HG03469 (cell line): ENCODE results near the gene PHLPP2.

Experiments
- ATAC-seq: cut with Tn5 transposase; IDR thresholded peaks from one replicate; pipeline ENCODE4 v1.9.1; 2021; ENCODE audit warnings: mild to moderate bottlenecking, moderate library complexity, moderate number of reproducible peaks; ENCODE audit not compliant: unreplicated experiment

The PHLPP2 gene

DNA sequence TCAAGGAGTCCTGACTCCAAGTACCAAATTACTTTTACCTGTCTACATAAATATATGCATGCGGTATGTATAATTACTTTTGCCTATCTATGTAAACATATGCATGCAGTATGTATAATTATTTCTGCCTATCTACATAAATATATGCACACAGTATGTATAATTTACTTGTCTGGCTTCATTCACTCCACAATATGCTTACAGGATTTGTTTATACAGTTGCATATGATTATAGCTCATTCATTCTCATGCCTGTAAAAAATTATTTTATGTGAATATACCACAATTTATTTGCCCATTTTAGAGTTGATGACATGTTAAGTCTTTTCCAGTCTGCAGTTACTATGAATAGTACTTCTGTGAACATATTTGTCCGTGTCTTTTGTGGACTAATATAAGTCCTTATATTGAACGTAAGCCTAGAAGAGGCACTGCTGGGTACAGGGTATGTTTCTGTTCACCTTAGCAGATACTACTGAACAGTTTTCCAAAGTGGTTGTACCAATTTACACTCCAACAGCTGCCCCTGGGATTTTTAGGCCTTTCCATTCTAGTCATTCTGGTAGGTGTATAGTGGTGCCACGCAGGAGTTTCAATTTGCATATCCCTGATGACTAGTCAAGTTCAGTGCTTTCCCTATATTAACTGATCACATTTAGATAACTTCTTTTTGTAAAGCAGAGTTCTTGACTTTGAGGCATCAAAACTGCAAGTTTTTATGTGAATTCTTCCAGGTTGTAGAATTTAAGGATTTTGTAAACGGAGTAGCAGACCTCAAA, 51.5 kb downstream of the PHLPP2 start:
- ATAC-seq: no peak

DNA sequence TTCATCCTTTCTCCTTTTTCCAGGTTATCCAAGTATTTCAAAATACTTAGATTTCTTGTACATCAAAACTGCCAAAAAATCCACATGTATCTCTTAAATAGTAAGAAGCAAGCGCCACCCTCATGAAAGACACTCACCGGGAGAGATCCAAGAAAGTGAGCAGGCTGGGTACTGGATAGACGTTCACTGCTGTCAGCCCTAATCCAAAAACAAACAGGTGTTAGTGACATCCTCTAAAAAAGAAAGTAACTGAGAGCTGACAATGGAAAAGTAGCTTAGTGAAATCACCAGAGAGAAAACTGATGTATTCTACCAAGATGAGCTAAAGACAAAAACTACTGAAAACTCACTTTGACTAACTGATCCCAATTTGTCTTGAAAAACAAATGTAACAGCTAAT, 52.4 kb downstream of the PHLPP2 start:
- ATAC-seq: no peak

DNA sequence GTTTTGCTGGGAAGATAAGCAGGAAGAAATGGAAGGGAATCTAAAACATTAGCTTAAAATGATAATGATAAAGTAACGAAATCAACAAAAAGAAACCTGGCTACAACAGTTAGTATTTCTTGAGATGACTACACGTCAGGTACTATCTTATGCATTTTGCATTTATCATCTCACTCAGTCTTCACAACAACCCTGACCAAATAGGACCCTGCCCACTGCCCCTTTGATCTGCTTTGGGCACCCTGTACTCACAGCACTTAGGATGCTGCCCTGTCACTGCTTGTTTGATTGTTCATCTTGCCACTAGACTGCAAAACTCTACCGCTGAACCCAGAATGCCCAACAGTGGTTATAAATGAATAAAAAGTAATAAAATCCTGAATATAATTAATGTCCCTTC, 53.3 kb downstream of the PHLPP2 start:
- ATAC-seq: no peak

DNA sequence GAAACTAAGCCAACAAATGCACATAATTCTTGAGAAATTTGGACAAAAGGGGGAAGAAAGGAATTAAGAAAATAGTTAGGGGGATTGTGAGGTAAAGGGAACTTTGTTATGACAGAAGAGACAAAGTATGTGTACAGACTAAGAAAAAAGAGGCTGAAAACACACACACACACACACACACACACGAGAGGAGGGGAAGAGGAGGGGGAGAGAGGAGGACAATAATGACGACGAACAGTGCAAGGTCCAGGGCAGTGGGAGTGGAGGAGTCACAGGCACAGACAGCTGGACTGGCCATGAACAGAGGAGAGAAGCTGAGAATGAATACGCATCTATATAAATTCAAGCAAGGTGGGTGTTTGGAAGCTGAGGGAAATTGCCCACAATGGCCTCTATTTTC, 54.0 kb downstream of the PHLPP2 start:
- no peak for ATAC-seq

DNA sequence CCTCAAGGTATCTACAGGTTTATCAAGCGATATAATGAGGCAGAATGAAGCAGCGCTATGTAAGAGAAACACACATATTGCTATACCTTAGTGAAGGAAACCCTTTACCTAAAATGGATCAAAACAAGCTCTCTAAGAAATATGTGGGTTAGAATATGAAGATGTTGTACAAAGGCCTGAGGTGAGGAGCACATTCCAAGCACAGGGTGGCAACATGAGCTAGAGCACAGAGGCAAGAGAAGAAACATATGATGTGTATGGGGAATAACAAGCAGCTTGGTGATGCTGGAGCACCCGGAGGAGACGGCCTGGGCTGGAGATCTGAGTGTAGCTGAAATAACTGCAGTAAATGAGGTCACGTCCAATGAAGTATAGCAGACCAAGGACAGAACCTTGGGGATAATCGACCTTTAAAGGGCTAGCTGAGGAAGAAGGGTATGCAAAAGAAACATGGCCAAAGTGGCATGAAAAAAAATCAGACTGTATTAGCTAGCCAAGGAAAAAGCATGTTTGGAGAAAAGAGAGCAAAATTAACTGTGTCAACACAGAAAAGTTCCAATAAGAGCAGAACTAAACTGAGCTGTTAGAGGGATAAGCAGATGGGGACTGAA, 54.5 kb downstream of the PHLPP2 start:
- no peak for ATAC-seq

DNA sequence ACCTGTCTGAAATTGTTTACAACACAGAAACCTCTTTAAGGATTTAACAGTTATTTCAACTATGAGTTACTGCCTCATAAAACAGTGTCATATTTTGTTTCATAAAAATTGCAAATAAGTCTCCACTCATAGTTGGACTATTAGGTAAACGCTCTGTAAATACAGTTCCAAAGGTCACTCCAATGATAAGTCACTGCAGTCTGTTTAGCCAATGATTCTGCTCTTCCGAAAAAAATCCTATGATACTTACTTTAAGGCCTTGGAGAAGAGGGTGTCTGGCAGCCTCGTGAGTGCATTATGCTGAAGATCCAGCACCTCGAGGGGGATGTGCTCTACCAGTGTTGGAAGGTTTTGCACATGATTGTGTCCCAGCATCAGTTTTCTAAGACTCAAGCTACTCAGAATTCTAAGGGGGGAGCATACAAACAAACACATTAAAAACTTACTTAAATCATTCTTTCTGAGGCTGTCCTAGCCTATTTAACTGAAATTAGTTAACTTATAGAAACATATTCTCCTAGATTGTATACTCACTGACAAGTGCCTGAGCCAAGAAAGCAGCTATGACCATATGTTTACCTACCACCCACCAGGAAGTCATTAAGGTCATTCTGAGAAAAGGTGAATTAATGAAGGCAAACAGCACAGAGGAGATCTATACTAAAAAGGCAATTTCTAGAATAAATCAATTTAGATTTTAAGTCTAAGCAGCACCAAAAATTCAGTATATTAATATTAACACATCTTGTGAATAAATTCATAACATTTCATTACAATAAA, 57.4 kb downstream of the PHLPP2 start:
- no peak for ATAC-seq

DNA sequence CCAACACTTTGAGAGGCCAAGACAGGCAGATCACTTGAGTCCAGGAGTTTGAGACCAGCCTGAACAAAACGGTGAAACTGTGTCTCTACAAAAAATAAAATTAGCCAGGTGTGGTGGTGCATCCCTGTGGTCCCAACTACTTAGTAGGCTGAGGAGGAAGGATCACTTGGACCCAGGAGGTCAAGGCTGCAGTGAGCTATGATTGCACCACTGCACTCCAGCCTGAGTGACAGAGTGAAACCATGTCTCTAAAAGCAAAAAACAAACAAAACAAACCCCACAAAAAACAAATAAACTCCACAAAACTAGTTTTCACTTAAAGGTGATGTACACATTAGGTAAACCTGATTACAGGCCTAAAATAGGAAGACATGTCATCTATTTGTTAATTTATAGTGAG, 58.2 kb downstream of the PHLPP2 start:
- ATAC-seq: no peak

DNA sequence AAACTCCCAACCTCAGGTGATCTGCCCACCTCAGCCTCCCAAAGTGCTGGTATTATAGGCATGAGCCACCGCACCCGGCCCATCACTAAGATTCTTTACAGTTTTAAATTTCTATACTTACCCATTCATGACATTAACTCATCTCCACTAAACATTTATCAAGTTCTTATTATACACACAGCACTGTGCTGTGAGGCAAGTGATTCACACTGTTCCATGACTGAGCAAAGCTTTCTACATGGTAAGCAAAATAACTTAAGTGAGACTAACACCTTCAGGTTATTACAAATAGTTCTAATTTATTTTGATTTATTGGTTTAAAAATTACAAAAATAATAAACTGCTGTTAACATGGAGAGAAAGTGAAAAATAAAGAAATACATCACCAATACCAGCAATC, 65.0 kb downstream of the PHLPP2 start:
- ATAC-seq: no peak

DNA sequence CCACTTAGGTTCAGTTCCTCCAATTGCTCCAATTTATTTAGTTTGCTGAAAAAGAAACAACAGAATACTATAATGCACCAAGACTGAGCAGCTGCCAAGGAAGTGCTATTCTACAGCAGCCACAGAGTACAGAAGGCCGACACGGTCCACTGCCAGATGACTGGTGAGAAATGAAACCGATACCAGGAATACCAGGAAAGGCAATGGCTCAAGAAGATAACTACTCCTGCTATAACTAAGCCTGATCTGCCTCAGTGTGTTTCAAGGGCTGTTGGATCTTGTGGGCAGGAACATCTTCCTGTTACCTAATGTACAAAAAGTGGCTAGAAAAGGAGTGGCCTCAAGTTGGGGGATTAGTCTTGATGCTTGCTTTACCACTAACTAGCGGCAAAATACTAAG, 65.7 kb downstream of the PHLPP2 start:
- ATAC-seq: no peak

DNA sequence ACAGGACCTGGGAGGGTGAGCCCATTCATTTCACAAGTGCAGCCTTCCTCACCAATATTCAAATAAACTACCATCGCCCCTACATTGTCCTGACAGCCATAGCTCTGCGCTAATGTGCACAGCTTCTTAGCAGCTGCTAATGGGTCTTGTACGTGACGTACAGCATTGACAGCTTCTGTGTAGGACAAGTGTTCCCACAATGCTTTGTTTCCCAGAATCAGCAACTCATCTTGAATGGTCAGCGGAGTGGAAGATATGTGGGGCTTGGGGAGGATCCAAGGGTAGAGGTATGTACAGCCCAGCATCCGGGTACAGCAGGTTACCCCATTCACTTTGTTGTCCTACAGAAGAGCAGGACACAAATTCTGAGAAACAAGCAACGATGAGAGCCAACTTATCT, 74.8 kb downstream of the PHLPP2 start:
- ATAC-seq: no peak

DNA sequence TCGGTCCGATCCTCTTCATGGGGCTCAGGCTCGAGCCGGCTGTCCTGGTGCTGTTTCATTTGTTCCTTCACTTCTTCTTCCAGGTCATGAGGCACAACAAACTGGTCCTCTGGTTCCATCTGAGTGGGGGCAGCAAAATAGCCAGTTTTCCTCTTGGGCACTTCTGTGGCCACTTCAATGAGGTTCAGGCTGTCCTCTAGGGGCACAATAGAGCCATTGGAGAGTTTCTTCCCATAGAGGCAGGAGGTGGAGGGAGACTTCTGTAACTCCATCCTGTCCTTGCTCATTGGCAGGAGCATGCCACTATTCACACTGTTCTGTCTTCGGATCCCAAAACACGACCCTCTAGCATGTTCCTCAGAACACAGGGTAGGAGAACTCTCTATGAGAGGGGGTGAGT, 75.6 kb downstream of the PHLPP2 start:
- no peak for ATAC-seq

DNA sequence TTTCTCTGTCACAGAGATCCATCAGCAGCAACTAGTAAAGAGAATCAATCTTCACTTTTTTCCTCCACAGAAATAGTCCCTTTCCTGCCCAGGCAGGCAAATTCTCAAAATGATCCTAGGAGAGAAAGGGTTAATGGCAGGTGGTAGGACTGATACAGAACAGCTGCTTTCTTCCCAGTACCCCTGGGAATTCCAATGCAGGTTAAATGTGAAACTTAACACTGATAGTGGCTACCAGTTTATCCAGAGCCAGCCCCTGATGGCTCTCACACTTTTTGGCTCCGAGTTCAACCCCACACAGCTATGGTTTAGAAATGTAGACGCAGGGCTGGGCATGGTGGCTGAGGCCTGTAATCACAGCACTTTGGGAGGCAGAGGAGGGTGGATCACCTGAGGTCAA, 76.3 kb downstream of the PHLPP2 start:
- ATAC-seq: no peak

DNA sequence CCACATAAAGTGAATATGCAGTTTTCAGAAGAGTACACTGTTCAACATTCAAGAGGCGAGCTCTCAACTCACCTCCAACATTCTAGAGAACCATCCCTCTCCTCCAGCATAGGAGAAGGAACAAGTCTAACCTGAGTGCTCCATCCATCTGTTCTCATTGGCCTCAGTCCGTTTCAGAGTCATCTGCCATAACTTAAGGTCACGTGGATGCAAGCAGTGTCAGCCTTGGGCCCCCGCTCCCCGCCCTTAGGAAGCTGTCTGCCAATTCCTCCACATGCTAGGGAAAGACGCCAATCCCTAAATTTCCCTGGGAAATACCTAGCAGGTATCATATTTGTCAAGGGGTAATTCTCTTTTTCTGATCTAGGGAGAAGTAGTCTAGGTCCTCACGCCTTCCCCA, 77.1 kb downstream of the PHLPP2 start:
- no peak for ATAC-seq

DNA sequence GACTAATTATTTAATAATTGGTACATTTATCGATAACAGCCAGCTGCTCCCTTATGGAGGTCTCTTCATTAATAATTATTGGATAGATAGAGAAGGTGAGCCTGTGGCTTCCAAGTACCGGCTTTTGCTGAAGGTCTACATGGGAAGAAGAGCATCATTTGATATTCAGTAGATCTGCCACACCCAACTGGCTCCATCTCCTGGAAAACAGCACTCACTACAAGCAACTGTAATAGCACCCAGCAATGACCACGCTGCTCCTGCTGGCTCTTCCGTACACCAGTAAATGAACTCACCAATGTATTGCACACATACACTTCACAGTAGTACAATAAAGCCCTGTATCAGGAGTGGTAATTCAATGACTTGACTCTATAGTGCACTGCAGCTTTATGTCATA, 79.1 kb downstream of the PHLPP2 start:
- peak; percentile 56 for ATAC-seq

DNA sequence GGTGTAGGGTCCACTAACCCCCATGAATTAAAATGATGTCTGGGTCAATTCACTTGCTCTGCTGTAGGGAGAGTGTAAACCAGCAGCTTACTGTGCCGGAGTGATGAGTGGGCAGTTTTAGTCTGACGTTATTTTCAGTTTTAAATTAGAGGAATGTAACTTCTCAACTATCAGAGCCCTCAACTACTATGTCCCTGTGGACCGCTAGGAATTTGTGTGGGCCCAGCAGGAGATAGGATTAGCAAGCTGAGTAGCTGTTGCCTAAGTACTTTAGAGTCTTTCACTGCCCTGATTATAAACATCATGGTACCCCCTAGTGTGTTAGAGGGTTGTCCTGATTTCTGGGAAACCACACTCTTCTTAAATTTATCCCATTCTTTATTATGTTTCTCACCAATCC, 87.1 kb downstream of the PHLPP2 start:
- ATAC-seq: no peak

DNA sequence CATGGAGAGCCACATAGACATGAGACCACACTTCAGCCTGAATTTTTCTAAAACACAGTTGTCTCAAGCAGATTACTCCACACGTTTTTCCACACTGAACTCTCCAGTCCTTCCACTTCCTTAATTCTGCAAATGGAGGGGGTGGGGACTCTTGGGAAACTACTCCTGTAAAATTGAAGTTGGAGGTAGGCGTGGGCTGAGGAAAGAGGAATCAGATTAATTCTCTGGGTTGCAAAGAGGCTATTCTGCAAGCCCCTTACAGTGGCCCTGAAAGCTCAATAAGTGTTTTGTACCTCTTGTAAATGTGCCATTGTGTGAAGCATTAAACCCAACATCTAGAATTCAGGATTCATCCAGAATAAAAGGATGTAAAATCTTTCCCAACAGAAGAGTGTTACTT, 88.9 kb downstream of the PHLPP2 start:
- ATAC-seq: no peak

DNA sequence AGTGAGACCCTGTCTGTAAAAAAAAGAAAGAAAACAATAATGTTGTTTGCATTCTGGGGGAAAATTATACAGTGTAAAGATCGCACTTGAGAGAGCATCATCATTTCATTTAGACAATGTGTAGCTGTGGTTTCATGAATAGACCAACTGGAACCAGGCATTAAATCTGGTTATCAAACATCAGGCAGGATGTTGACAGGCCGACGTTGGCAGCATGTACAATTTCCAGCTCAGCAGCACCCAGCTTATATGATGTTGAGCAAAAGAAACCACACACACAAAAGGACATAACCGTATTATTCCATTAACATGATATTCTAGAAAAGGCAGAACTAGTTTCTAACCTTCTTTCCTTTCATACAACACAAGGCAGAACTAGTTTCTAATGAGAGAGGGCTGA, 92.7 kb downstream of the PHLPP2 start:
- no peak for ATAC-seq

DNA sequence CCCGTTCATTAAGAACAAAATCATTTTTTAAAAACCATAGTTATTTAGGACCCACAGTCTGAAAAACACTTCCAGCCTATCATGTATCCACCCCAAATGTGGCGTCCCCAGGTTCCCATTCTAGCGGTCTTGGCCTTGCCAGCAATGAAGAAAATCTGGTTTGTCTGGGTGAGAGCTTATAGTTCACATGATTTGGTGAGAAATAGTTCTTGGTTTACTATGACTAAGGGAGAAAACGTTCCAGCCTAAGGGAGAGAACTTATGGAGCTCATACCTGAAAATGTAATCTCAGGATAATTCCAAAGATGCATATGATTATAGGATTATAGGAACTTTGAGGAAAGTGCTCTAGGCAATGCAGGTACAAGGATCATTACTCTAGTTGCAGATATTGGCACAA, 93.7 kb downstream of the PHLPP2 start:
- ATAC-seq: no peak

DNA sequence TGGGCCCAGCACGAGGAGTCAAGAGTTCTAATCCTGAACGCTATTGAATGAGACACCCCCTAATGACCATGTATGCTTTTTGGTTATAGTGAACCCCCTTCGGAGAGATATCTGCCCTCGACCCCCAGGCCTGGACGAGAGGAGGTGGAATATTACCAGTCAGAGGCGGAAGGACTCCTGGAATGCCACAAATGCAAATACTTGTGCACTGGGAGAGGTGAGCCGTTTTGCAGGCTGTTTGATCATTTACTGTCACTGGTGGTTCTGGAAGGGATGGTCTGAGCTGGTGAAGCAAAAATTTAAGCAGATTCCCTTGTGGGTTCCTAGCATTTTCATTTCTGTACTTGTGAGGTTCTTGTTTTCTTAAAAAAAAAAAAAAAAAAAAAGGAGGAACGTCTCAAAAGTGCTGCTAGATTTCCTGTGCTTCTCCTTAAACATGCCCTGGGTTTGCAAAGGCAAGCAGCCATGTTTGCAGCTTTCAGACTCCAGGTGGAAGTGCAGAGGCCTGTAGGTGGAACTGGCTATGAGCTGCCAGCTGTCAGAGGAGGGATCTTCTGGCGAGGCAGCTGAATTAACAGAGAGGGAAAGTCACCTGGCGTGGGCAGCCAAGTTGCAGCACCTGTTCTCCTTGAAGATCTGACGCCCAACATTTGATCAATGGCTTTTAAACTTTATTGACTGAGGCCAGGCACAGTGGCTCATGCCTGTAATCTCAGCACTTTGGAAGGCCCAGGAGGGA, 95.1 kb downstream of the PHLPP2 start:
- ATAC-seq: no peak

DNA sequence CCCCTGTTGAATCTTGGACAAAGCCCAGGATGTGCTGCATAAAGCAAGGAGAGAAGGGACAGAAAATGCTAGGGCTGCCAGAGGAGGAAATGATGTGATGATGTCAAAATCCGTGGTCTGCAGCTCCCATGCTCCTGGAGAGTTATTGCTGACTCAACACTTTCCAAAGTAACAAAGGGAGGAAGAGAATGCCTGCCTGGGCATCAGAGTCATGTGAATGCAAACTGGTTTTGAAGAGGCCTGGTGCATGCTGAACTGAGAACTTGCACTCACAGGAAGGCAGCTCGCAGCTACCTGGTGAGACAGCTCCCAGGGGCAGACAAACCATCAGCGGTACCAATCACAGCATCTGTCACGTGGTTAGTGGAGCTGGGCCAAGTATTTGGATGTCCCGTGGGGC, 95.7 kb downstream of the PHLPP2 start:
- ATAC-seq: no peak

DNA sequence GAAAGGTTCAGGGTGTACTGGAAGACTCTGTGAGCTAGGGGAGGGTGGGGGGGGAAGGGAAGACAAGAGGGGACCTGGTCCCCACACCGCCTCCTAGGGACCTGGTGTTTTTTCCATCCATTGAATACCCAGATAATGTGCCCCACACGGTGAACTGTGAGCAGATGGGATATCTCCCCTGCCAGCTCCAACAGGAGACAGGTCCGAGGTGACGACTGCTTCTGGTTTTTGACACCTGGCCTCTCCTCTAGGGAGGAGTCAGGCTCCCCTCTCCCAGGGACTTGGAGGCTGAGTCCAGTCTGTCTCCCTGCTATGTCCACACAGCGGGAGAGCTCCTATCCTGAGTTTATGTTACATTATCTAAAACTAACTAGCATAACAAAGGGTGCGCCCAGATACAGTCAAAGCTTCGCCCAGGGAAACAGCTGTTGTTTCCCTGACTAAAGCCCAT, 96.7 kb downstream of the PHLPP2 start:
- no peak for ATAC-seq
